ENCODE data around the gene CENPM.
A peak's percentile ranks its signal among the peaks of the same experiment; 100 is the strongest.

Gene CENPM

GRCh38 chr22:41931701-41932269 is 15.2 kb downstream of the CENPM start:
- no peak for DNase-seq (ENCODE audit: low spot score)

GRCh38 chr22:41929418-41929810 is 17.5 kb downstream of the CENPM start:
- DNase-seq (ENCODE audit: low spot score): no peak

GRCh38 chr22:41928593-41929417 is 18.1 kb downstream of the CENPM start:
- no peak for DNase-seq (ENCODE audit: low spot score)

- DNase-seq (ENCODE audit: low spot score): no peak
Measured at GRCh38 chr22:41927813-41928212, 19.1 kb downstream of the CENPM start.

- no peak for DNase-seq (ENCODE audit: low spot score)
Measured at GRCh38 chr22:41925783-41926460, 21.0 kb downstream of the CENPM start.

- no peak for DNase-seq (ENCODE audit: low spot score)
Measured at GRCh38 chr22:41923595-41924276, 23.2 kb downstream of the CENPM start.

GRCh38 chr22:41922940-41923594 is 23.9 kb downstream of the CENPM start:
- DNase-seq (ENCODE audit: low spot score): no peak

GRCh38 chr22:41922328-41922727 is 24.6 kb downstream of the CENPM start:
- DNase-seq (ENCODE audit: low spot score): no peak

- peak; percentile 59 for DNase-seq (ENCODE audit: low spot score)
Measured at GRCh38 chr22:41920271-41920976, 26.5 kb downstream of the CENPM start.

- no peak for DNase-seq (ENCODE audit: low spot score)
Measured at GRCh38 chr22:41919357-41920224, 27.4 kb downstream of the CENPM start.

GRCh38 chr22:41917903-41918791 is 28.8 kb downstream of the CENPM start:
- DNase-seq (ENCODE audit: low spot score): no peak

GRCh38 chr22:41917375-41917902 is 29.5 kb downstream of the CENPM start:
- no peak for DNase-seq (ENCODE audit: low spot score)

GRCh38 chr22:41916745-41917358 is 30.1 kb downstream of the CENPM start:
- DNase-seq (ENCODE audit: low spot score): no peak

GRCh38 chr22:41915786-41916493 is 31.0 kb downstream of the CENPM start:
- no peak for DNase-seq (ENCODE audit: low spot score)

GRCh38 chr22:41915035-41915785 is 31.7 kb downstream of the CENPM start, which contains the start of gene SHISA8:
SHISA8 (minus strand) TSS chr22:41915074; CDS start chr22:41914667, 407 bp downstream.
- no peak for DNase-seq (ENCODE audit: low spot score)

- DNase-seq (ENCODE audit: low spot score): no peak
Measured at GRCh38 chr22:41914611-41915034, 32.3 kb downstream of the CENPM start.
